ENCODE measurements around the gene USP12.

USP12 gene

GRCh38 chr13:27027086-27027667 lies 144.4 kb downstream of the USP12 start:
- no peak for DNase-seq

- no peak for DNase-seq
Measured at GRCh38 chr13:27026396-27026795, 145.2 kb downstream of the USP12 start.

GRCh38 chr13:27024776-27025492 lies 146.7 kb downstream of the USP12 start:
- DNase-seq, result no peak

- no peak for DNase-seq
Measured at GRCh38 chr13:27024074-27024461, 147.5 kb downstream of the USP12 start.

- DNase-seq, result no peak
Measured at GRCh38 chr13:27023385-27024073, 148.1 kb downstream of the USP12 start.

- no peak for DNase-seq
Measured at GRCh38 chr13:27022571-27023311, 148.9 kb downstream of the USP12 start.

GRCh38 chr13:27020415-27020814 lies 151.2 kb downstream of the USP12 start:
- DNase-seq, result no peak

GRCh38 chr13:27018882-27019281 lies 152.7 kb downstream of the USP12 start:
- DNase-seq, result no peak

GRCh38 chr13:27018344-27018861 lies 153.2 kb downstream of the USP12 start:
- no peak for DNase-seq

GRCh38 chr13:27016875-27017274 lies 154.7 kb downstream of the USP12 start:
- no peak for DNase-seq
